Measurements from ENCODE around the gene DUSP2.

DUSP2 gene

GRCh38 chr2:96129528-96130120 is 15.6 kb downstream of the DUSP2 start:
- DNase-seq: no peak

GRCh38 chr2:96128456-96128855 is 16.8 kb downstream of the DUSP2 start:
- DNase-seq: no peak

DNA sequence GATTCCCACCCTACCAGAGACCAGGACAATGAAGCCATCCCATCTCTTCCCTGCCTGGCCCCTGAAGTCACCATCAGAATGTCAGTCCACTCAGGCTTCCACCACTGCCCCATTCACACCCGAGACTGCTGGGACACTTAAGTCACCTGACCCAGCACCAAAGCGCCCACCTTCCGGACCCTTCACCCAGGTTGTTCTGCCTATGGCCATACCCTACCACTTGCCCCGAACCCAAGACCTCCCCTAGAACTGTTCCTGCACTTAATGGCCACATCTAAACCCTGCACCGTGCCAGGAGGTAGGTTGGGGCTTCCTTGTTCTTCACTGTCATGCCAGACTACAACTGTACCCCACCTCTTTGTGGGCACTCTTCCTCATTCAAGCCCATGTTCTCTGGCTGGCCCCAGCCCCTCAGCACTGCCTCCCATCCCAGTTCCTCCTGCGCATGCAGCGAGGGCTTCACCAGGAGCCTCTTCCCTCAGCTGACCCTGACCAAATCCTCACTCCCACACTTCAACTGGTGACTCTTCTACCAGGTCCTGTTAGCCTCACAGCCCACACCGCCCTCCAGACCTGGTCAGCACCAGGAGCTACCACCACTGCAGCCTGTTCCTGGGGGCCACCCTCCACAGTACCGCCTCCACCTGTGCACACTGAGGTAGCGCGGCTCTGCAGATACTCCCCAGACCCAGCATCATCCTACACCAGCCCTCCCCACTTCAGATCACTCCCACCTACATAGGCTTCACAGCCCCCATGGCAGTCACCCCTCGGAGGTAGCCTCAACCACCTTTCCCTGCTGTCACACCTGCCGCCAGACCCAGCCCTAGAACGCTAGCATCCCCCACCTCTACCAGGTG is 20.6 kb downstream of the DUSP2 start:
- DNase-seq: no peak

- DNase-seq: no peak
Measured at GRCh38 chr2:96123936-96124335, 21.3 kb downstream of the DUSP2 start.

GRCh38 chr2:96123290-96123689 is 21.9 kb downstream of the DUSP2 start:
- no peak for DNase-seq

DNA sequence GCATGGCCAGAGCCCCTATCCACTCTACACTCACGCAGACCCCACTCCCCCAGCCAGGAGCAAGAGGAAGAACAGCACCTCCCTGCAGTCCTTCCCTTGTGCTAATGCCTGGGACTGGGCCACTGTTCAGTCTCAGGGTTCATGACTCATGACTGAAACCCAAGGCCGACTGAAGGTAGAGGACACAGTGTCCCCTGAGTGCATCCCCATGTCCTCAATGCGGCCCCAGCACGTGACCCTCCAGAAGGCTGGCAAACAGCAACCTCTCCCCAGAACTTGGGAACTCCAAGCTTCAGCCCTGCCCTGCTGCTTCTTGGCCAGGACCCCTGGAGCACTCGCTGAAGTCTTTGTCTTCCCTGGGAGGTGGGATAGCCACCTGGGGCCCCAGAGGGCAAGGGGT is 22.8 kb downstream of the DUSP2 start:
- DNase-seq: no peak

- no peak for DNase-seq
Measured at GRCh38 chr2:96121414-96121813, 23.8 kb downstream of the DUSP2 start.

- DNase-seq: no peak
Measured at GRCh38 chr2:96120991-96121390, 24.2 kb downstream of the DUSP2 start.

GRCh38 chr2:96120091-96120720 is 25.0 kb downstream of the DUSP2 start:
- no peak for DNase-seq

DNA sequence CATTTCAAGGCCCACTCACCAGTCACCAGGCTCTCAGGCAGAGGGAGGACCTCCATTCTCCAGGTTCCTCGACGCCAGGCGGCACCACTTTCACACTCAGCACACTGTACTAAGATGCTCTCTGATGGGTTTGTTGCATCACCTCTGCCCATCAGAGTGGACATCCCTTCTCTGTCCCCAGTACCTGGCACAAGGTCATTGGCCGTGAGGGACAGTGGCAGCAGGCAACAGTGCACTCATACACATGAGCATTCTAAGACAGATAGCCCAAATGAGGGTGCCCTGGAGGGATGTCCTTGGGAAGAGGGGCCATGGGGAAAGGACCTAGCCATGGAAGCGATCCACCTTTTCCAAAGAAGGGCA is 25.9 kb downstream of the DUSP2 start:
- no peak for DNase-seq

DNA sequence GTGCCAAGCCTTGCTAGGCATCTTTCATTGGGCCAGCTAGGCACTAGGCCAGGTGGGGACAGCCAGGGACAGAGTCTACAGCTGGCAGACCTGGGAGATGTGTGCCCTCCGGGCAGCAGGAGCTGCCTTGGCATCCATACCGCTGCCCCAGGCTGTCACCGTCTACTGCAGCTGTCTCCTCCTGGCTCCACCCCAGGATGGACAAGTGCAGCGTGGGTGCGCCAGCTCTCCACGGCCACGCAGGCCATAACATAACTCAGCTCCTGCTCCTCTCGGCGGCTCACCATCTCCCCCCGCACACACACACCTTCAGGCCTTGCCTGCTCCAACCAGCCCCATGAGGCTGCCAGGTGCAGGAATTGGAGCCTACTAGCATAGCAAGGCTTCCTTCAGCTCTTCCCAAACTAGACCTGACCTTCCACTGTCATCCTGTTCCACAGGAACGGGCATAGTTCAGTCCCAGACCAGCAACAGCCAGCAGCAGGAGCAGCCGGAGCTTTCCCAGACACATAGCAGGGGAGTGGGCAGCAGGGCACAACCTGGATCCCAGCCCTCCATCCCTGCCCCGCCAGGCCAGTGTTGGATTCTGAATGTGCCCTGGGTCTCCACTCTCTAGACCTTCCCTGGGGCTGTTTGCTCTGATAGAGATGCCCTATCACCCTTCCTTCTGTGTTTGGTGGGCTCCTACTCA is 26.4 kb downstream of the DUSP2 start:
- DNase-seq: no peak

DNA sequence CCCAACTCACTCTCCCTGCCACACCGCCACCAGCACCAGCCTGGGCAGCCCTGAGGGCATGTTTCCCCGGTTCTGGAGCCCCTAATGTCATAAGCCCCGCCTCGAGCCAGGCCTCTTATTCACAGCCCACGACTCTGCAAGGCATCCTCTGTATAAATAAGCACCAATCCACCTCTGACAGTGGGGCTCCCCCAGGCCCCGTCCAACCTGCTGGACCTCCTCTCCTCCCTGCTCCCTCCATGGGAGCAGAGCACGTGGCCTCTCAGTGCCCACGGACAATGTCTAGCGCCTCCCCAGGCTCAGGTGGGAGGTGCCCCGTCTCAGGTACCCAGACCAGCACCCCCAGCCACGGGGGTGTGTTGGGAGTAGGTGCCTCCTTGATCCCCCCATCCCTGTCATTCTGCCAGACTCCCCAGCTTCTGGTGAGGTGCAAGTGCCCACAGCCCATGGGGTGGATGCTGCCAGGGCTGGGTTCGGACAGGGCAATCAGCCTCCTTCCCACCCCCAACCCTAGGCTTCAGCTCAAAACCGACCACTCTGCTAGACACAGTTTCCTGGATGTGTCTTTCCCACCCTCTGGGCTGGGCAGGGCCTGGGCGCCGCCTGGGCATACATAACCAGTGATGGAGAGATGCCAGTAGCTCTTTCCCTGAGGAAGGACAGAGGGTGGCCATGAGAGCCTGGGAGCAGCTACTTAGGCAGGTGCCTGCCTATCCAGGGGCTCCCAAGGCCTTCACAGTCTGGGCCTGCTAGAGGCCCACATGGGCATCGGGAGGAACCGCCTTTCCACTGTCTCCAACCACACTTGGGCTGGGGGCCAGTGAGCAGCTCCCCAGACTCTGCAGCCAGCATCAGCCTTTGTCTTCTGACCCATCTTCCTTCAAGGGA is 27.3 kb downstream of the DUSP2 start:
- DNase-seq: no peak

DNA sequence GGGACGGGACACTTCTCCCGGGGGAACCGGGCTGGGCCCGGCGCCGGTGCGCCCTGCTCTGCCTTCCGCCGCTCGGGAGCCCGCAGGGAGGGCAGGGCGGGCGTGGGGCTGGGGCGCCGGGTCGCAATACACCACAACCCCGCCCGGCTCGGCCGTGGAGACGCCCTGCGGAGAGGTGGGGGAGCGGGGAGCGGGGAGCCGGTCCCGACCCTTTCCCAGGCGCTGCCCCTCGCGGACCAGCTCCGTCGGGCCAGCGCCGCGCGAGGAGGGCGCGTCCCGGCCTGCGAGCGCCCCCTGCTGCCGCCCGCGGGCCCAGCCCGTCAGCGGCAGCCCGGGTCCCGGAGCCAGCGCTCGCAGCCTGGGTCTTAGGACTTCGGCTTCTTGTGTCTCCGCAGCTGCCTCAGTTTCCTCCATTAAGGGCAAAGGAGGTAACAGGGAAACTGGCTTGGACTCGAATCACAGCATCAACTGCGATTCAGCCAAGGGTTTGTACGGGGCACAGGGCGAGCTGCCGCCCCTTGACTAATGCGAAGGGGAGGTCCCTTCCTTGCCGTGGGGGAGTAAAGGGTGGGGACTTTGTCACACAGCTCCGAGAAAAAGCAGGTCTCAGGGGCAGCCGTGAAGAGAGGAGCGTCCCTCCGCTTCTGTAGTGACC is 28.2 kb downstream of the DUSP2 start:
- no peak for DNase-seq

- no peak for DNase-seq
Measured at GRCh38 chr2:96116424-96116878, 28.8 kb downstream of the DUSP2 start, which contains the start of gene ADRA2B. Gene ADRA2B (minus strand): TSS chr2:96116571. CDS start chr2:96116149, 422 bp downstream.

DNA sequence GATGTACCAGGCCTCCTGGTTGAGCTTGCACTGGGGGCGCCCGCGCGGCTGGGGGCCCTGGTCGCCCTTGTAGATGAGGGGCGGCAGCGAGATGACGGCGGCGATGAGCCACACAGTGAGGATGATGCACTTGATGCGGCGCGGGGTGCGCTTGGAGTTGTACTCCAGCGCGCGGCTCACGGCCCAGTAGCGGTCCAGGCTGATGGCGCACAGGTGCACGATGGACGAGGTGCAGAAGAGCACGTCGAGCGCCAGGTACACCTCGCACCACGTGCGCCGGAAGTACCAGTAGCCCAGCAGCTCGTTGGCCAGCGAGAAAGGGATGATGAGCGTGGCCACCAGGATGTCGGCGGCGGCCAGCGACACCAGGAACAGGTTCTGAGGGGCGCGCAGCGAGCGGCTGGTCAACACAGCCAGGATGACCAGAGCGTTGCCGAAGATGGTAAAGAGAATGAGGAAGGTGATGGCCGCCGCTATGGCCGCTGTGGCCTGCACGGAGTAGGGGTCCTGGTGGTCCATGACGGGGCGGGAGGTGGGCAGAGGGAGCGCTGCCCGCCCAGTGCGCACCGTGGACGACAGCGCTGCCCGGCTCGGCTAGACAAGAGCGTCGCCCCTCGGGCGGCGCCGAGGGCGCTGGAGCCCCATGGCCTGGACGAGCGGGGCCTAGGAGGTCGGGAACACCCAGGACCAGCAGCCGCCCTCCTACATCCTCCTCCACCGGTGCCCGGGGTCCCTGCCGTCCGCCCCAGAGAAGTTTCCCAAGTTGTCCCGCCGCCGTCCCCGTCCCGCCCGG is 29.4 kb downstream of the DUSP2 start:
- DNase-seq: no peak

- DNase-seq: no peak
Measured at GRCh38 chr2:96114903-96115581, 30.2 kb downstream of the DUSP2 start.

- no peak for DNase-seq
Measured at GRCh38 chr2:96114546-96114902, 30.7 kb downstream of the DUSP2 start.

DNA sequence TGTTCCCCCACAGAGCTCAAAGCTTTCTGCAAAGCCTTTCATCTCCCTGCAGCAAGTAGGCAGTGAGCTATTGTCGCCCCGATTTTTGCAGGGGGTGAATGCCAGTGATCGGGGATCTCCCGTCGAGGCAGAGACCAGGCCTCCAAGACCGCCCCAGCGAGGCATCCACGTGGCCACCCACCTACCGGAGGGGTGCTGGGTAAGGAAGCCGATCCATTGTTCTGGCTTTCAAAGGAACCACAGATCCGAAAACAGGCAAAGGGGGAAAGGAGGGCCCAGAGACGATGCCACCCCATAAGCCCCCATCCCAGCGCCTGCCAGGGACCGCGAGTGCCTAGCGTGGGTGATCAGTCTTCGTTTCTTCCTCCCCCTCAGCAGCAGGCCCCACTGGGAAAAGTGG is 31.3 kb downstream of the DUSP2 start:
- DNase-seq: no peak

GRCh38 chr2:96113367-96113677 is 31.9 kb downstream of the DUSP2 start:
- DNase-seq: no peak

DNA sequence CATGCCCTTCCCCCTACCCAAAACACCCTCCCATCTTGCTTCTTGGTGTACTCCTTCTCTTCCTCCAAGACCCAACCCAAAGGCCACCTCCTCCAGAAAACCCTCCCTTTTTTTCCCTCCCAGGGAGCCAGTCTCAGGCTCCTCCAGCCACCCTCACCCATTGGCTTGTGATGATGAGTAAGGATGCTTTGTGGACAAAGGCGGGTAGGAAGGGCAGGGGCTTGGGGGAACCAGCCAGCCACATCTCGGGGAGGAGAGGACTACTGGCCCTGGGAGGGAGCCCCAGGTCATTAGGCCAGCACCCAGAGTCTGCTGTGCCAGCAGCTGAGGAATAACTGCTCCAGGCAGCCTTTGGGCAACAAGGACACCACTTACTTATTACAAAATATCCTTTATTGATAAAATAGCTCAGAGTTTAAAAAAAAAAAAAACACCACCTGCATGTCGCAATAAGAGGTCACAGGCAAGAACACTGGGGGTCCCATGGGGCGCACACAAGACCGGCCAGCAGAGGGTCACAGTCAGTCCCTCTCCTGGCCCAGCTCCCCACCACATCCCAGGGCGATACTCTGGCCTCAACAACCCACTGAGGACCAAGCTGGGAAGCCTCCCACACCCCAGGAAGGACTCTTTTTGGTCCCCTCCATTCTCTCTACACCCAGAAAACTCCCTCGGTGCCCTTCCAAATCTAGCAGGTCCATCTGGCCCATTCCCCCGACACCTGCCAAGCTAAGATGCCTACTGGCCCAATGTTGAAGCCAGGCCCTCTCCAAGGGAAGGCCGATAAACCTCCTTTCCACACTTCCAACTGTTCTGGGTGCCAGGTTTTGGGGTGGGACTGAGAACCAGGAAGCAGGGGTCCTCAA is 32.5 kb downstream of the DUSP2 start:
- no peak for DNase-seq
